ENCODE data around the gene GSK3B. TPM values are rescaled to one million over a fixed set of nuclear protein-coding genes. Genes with fewer than 3 reads are reported as not detected.

GSK3B gene
- total and polyA plus RNA-seq, 12 donors: 7.5 to 57.1 (median 46.1) TPM

DNA sequence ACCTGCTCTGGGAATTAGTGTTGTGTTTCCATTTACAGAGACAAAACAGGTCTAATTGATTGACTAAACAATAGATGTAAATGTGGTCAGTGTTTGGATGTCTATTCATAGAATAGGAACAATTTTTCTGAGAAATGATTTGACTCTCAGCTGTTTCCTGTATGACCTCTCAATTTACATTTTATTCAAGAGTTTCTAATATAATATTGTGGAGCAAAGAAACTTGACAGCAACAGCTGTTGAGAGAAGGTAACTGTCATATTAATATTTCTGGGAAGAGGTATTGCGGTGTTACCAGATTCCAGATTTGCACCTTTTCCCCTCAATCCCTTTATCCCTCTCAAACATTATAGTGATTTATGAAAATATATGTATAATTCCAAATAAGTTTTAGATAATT lies 316.1 kb downstream of the GSK3B start:
- DNase-seq (no peak), ATAC-seq (no peak)
- TF ChIP-seq CTCF (IDR thresholded peaks at IDR 0.05): no peak
- no peak overlapping the region for H3K27ac ChIP-seq
- no peaks in the 10 kb centered on the region for H3K27me3 ChIP-seq
- intact Hi-C loops (cut with DNase I): no loop called here
- peaks cover 0 to 17% (median 5%) of the 10 kb centered on the region in 11 donors for H3K9me3 ChIP-seq
- peaks cover 0 to 8% (median 0%) of the 10 kb centered on the region in 9 donors for H3K4me1 ChIP-seq
- 97 to 100% methylated on average over 1 of the region's 1 CpG for WGBS, 2 donors
- H3K36me3 ChIP-seq: no peaks in the 10 kb centered on the region
- H3K4me3 ChIP-seq: no peak overlapping the region

DNA sequence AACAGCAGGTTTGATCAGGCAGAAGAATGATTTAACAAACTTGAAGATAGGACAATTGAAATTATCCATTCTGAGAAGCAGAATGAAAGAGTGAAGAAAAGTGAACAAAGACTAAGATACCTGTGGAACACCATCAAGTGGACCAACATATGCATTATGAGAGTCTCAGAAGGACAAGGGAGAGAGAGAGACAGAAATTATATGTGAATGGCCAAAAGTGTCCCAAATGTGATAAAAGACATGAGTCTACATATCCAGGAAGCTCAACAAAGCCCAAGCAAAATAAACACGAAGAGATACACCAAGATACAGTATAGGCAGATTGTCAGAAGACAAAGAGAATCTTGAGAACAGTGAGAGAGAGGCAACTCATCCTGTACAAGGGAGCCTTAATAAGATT lies 317.9 kb downstream of the GSK3B start:
- no peaks in the 10 kb centered on the region for H3K36me3 ChIP-seq
- intact Hi-C loops (cut with DNase I): no loop called here
- no peaks in the 10 kb centered on the region for H3K27me3 ChIP-seq
- ATAC-seq (no peak), DNase-seq (no peak)
- WGBS, 2 donors: 51 to 54% methylated on average over 1 of the region's 1 CpG
- TF ChIP-seq CTCF (IDR thresholded peaks at IDR 0.05): no peak
- H3K4me1 ChIP-seq: peaks cover 0 to 8% (median 0%) of the 10 kb centered on the region in 9 donors
- H3K9me3 ChIP-seq: peaks cover 0 to 17% (median 5%) of the 10 kb centered on the region in 11 donors
- no peak overlapping the region for H3K27ac ChIP-seq
- H3K4me3 ChIP-seq: no peak overlapping the region

- no peaks in the 10 kb centered on the region for H3K27me3 ChIP-seq
- H3K4me1 ChIP-seq: peaks cover 0 to 3% (median 0%) of the 10 kb centered on the region in 9 donors
- no peaks in the 10 kb centered on the region for H3K36me3 ChIP-seq
- H3K27ac ChIP-seq: peak overlapping the region in 1 of 10 donors; percentile 5
- intact Hi-C loops (cut with DNase I): no loop called here
- DNase-seq (no peak), ATAC-seq (no peak)
- no peak overlapping the region for H3K4me3 ChIP-seq
- 49 to 60% methylated on average over 2 of the region's 2 CpGs for WGBS, 2 donors
- peaks cover 0 to 17% (median 5%) of the 10 kb centered on the region in 11 donors for H3K9me3 ChIP-seq
- no peak for TF ChIP-seq CTCF (IDR thresholded peaks at IDR 0.05)
Observed at GRCh38 chr3:119774444-119774843, 319.8 kb downstream of the GSK3B start.

Other genes with a start within 250 kb of the GSK3B start
- under 1 TPM in 4 of 10 donors, not detected in 6; 0.07 to 0.23 (median 0.10) TPM for gene GPR156, start 190.8 kb upstream of the GSK3B start, total RNA-seq
- gene GPR156, start 190.8 kb upstream of the GSK3B start, polyA plus RNA-seq: under 1 TPM in 1 of 2 donors, not detected in 1; 0.04 TPM

Measured in heart right ventricle (tissue), 16 donors.